ENCODE measurements around the gene PTPRC. TPM values are rescaled to one million over a fixed set of nuclear protein-coding genes. Genes with fewer than 3 reads are reported as not detected.

Gene PTPRC
- total RNA-seq, 1 experiment from 2014 or later, result not detected

GRCh38 chr1:198640174-198640573 is 1.3 kb downstream of the PTPRC start:
- no peaks in the 10 kb centered on the region for H3K9me3 ChIP-seq (ENCODE audit: low read depth, low read length, poor library complexity, severe bottlenecking)
- no peak overlapping the region for H3K27ac ChIP-seq (ENCODE audit: low read depth, low read length, poor library complexity, severe bottlenecking)
- POLR2A ChIA-PET (ENCODE audit: low non-redundant PET), result no interaction called here
- H3K36me3 ChIP-seq (ENCODE audit: insufficient read depth, low read length, poor library complexity, severe bottlenecking), result no peaks in the 10 kb centered on the region
- no TSS peak for BruUV-seq (replicated peaks)
- intact Hi-C loops (cut with micrococcal nuclease; ENCODE audit: unreplicated experiment), result no loop called here
- TF ChIP-seq, protein P1, sequence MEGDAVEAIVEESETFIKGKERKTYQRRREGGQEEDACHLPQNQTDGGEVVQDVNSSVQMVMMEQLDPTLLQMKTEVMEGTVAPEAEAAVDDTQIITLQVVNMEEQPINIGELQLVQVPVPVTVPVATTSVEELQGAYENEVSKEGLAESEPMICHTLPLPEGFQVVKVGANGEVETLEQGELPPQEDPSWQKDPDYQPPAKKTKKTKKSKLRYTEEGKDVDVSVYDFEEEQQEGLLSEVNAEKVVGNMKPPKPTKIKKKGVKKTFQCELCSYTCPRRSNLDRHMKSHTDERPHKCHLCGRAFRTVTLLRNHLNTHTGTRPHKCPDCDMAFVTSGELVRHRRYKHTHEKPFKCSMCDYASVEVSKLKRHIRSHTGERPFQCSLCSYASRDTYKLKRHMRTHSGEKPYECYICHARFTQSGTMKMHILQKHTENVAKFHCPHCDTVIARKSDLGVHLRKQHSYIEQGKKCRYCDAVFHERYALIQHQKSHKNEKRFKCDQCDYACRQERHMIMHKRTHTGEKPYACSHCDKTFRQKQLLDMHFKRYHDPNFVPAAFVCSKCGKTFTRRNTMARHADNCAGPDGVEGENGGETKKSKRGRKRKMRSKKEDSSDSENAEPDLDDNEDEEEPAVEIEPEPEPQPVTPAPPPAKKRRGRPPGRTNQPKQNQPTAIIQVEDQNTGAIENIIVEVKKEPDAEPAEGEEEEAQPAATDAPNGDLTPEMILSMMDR (conservative IDR thresholded peaks at IDR 0.05; ENCODE audit: low read depth, low read length), result no peak
- H3K4me1 ChIP-seq (ENCODE audit: insufficient read depth, low read length, poor library complexity, severe bottlenecking), result peaks cover 5% of the 10 kb centered on the region
- DNase-seq (ENCODE audit: low spot score), result no peak
- H3K4me3 ChIP-seq (ENCODE audit: low read depth, low read length, poor library complexity, severe bottlenecking), result no peak overlapping the region
- no peaks in the 10 kb centered on the region for H3K27me3 ChIP-seq (replicated peaks; ENCODE audit: insufficient read depth, low read depth, low read length, poor library complexity)
- CTCF ChIA-PET, result no interaction called here

DNA sequence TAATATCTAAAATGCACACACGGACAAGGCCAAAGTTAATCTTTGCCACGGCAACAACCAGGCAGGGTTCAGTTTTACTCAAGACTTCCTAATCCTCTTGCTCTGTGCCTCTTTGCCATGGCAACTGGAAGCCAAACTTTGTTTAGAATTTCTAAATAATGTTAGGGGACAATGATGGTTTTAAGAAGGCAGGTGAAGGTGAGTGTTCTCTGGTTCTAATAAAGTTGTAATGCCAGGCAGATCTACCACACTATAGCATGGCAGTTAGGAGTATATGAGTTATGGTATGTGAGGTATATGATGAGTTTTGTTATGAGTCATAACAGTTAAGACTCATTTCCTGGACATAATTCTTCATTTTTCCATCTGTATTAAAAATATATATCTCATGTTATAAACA is 2.7 kb downstream of the PTPRC start:
- peak; percentile 12 for DNase-seq (ENCODE audit: low spot score)
- no peak overlapping the region for H3K27ac ChIP-seq (ENCODE audit: low read depth, low read length, poor library complexity, severe bottlenecking)
- H3K9me3 ChIP-seq (ENCODE audit: low read depth, low read length, poor library complexity, severe bottlenecking), result no peaks in the 10 kb centered on the region
- no TSS peak for BruUV-seq (replicated peaks)
- POLR2A ChIA-PET (ENCODE audit: low non-redundant PET), result no interaction called here
- no peaks in the 10 kb centered on the region for H3K36me3 ChIP-seq (ENCODE audit: insufficient read depth, low read length, poor library complexity, severe bottlenecking)
- CTCF ChIA-PET, result no interaction called here
- TF ChIP-seq, protein P1 (conservative IDR thresholded peaks at IDR 0.05; ENCODE audit: low read depth, low read length), result no peak
- TF ChIP-seq EZH2 (IDR thresholded peaks at IDR 0.05; ENCODE audit: borderline replicate concordance, low read depth, low read length, poor library complexity, severe bottlenecking), result no peak
- H3K4me3 ChIP-seq (ENCODE audit: low read depth, low read length, poor library complexity, severe bottlenecking), result no peak overlapping the region
- intact Hi-C loops (cut with micrococcal nuclease; ENCODE audit: unreplicated experiment), result no loop called here
- H3K4me1 ChIP-seq (ENCODE audit: insufficient read depth, low read length, poor library complexity, severe bottlenecking), result peaks cover 5% of the 10 kb centered on the region
- no peaks in the 10 kb centered on the region for H3K27me3 ChIP-seq (replicated peaks; ENCODE audit: insufficient read depth, low read depth, low read length, poor library complexity)

- Histone ChIP-seq H3K27ac (ENCODE audit: low read depth, low read length, poor library complexity, severe bottlenecking) (no peak overlapping the region), H3K4me3 (ENCODE audit: low read depth, low read length, poor library complexity, severe bottlenecking) (no peak overlapping the region), H3K27me3 (replicated peaks; ENCODE audit: insufficient read depth, low read depth, low read length, poor library complexity) (no peaks in the 10 kb centered on the region), H3K9me3 (ENCODE audit: low read depth, low read length, poor library complexity, severe bottlenecking) (no peaks in the 10 kb centered on the region), H3K36me3 (ENCODE audit: insufficient read depth, low read length, poor library complexity, severe bottlenecking) (no peaks in the 10 kb centered on the region), H3K4me1 (ENCODE audit: insufficient read depth, low read length, poor library complexity, severe bottlenecking) (peaks cover 5% of the 10 kb centered on the region)
- ChIA-PET CTCF (no interaction called here), POLR2A (ENCODE audit: low non-redundant PET) (no interaction called here)
- no TSS peak for BruUV-seq (replicated peaks)
- TF ChIP-seq EZH2 (IDR thresholded peaks at IDR 0.05; ENCODE audit: borderline replicate concordance, low read depth, low read length, poor library complexity, severe bottlenecking), result no peak
- TF ChIP-seq, protein P1 (conservative IDR thresholded peaks at IDR 0.05; ENCODE audit: low read depth, low read length), result no peak
- DNase-seq (ENCODE audit: low spot score), result no peak
- intact Hi-C loops (cut with micrococcal nuclease; ENCODE audit: unreplicated experiment), result no loop called here
Observed at GRCh38 chr1:198641966-198642668, 3.3 kb downstream of the PTPRC start.

Measured in A673 (cell line).